GM13976 (cell line): ENCODE data around the gene SERAC1.

Source experiments
- DNase-seq: peaks from one replicate; pipeline ENCODE4 v3.0.0; 2012; ENCODE audit warnings: low spot score
- in situ Hi-C: fragments of 300-500 bp; cut with MboI; formaldehyde crosslinking; loops from one replicate; pipeline ENCODE4 v1.12.0; 2022; ENCODE audit warnings: low sequenced_read_pairs, mixed read lengths, inconsistent platforms; ENCODE audit not compliant: unreplicated experiment
- TF ChIP-seq, protein P1 (sequence below): IDR thresholded peaks from 2 replicates; pipeline ENCODE4 v1.5.1; 2012; ENCODE audit warnings: borderline replicate concordance, mild to moderate bottlenecking; ENCODE audit not compliant: insufficient read depth; ENCODE audit errors: extremely low read depth, missing control alignments, control extremely low read depth

Gene SERAC1

DNA sequence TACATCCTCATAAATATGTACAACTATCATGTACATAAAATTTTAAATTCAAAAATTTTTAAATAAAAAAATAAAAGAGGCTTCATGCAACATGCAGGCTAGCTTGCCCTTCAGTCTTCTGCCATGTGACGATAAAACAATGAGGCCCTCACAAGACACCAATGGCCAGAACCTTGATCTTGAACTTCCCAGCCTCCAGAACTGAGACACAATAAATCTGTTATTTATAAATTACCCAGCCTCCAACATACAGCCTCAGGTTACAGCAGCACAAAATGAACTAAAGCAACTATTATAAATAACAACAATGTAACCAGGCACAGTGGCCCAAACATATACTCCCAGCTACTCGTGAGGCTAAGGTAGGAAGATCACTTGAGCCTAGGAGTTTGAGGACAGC lies 42.8 kb downstream of the SERAC1 start:
- TF ChIP-seq, protein P1, sequence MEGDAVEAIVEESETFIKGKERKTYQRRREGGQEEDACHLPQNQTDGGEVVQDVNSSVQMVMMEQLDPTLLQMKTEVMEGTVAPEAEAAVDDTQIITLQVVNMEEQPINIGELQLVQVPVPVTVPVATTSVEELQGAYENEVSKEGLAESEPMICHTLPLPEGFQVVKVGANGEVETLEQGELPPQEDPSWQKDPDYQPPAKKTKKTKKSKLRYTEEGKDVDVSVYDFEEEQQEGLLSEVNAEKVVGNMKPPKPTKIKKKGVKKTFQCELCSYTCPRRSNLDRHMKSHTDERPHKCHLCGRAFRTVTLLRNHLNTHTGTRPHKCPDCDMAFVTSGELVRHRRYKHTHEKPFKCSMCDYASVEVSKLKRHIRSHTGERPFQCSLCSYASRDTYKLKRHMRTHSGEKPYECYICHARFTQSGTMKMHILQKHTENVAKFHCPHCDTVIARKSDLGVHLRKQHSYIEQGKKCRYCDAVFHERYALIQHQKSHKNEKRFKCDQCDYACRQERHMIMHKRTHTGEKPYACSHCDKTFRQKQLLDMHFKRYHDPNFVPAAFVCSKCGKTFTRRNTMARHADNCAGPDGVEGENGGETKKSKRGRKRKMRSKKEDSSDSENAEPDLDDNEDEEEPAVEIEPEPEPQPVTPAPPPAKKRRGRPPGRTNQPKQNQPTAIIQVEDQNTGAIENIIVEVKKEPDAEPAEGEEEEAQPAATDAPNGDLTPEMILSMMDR = no peak

DNA sequence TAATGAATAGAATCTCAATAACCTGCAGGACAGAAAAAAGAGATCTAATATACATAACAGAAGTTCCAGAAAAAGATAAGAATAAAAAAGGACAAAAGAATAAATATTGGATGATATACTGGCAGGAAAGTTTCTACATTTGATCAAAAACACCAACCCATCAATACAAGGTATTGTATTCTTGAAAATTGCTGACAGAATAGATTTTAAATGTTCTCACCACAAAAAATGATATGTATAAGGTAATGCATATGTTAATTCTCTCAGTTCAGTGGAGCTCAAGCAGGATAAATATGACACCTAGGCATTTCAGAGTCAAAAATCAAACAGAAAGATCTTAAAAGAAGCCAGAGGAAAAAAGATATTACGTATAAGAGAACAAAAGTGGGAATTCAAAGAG lies 43.8 kb downstream of the SERAC1 start:
- no peak for DNase-seq
- TF ChIP-seq, protein P1 = no peak
- in situ Hi-C loops = no loop called here

More for the DNA sequence above, 42.8 kb downstream of the SERAC1 start:
- in situ Hi-C loops = no loop called here
- no peak for DNase-seq

DNA sequence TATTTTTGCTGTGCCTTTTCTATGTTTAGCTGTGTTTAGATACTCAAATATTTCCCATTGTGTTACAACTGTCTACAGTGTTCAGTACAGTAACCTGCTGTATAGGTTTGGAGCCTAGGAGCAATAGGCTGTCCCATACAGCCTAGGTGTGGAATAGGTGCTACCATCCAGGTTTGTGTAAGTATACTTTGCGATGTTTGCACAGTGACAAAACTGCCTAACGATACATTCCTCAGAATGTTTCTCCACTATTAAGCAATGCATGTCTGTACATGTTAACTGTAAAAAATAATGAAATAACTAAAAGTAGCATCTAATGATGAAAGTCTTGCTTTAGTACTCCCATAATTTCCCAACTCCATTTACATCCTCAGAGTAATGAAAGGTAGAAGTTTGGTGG lies 46.0 kb downstream of the SERAC1 start:
- DNase-seq = no peak
- in situ Hi-C loops = no loop called here
- TF ChIP-seq, protein P1 = no peak

DNA sequence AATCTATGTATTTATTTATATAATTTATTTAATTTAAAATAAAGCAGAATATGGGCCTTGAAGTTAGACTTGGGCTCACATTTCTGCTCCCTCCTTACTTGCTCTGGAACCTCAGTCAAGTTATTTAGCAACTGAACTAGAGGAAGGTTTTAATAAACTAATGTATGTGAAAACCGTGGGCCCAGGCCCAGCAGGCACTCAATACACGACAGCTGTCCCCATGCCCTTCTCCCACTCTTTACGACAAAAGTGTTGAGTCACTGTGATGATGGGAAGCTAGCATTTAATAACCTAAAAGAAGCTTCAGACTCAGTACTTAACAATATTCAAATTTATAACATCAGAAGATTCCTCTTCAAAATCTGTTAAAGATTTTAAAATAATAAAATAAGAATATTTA lies 46.7 kb downstream of the SERAC1 start:
- TF ChIP-seq, protein P1 = no peak
- no peak for DNase-seq
- in situ Hi-C loops = no loop called here

DNA sequence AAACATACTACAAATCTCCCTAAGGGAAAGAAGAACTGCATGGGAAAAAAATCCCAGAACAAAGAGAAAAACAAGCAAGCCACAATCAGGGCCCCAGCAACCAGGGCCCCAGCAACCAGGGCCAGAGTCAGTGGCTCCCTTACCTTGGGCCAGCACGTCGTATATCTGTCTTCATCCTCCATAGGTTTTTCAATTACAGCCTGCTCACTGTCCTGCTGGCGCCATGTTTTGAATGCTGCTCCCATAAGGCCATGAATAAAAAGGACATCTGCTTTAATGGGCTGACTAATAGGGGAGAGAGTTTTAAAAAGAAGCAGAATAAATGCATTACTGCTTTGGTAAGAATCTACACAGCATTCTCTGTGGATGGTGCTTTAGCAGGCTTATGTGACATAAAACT lies 49.2 kb downstream of the SERAC1 start:
- TF ChIP-seq, protein P1 = no peak

DNA sequence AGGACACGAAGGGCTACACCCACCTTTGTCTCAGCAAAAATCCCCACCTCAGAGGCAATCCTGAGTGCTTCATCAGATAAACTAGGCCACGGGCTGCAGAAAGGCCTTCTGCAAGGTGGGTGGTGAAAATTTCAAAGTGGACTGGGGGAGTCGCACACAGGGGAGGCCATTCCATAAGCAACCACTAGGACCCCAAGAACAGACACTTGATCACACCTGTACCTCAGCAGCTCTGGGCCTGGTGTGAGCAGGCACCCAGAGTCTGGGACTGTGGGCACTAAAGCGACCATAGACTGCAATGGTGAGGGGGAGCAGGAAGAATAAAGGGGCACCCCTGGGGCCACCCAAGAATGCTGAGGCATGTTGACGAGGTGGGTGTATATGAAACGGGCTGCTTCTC lies 52.6 kb downstream of the SERAC1 start:
- no peak for DNase-seq
- in situ Hi-C loops = no loop called here
- TF ChIP-seq, protein P1 = no peak

More for the DNA sequence above, 49.2 kb downstream of the SERAC1 start:
- in situ Hi-C loops = no loop called here
- DNase-seq = no peak

DNA sequence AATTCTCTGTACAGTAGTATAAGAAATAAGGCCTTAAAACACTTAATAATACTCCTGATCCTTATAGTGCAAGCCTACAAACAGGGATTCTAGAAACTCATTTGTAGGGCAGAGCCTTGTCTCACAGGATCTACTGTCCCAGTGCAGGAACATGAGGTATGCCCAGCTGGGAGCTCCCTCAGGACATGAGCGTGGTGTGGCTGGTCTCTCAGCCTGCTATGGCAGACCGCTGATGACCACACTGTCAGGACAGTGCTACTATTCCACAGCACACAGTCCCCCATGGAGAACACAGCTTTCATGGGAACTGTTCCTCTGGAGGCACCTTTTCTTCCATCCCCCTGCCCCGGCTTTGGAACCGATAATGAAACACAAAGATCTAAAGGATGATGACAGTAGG lies 53.0 kb downstream of the SERAC1 start:
- TF ChIP-seq, protein P1 = no peak
- no peak for DNase-seq
- in situ Hi-C loops = no loop called here
